Right atrium auricular region (tissue), 2 donors: Measurements from ENCODE around the gene UQCRHL. TPM values are rescaled to one million over a fixed set of nuclear protein-coding genes. Genes with fewer than 3 reads are reported as not detected.
A peak's percentile ranks its signal among the peaks of the same experiment; 100 is the strongest.

Experiments used
- DNase-seq: peaks from one replicate; pipeline ENCODE4 v3.0.0-alpha.2; 2019; ENCODE audit warnings: low spot score
- H3K27ac ChIP-seq, 2 donors: fragments of 200-600 bp; sonication (generic); 1 replicate in 1 of 2; 2 replicates in 1 of 2; pipeline ENCODE4 v1.5.1; 2016 to 2019
- H3K27me3 ChIP-seq, 2 donors: fragments of 200-600 bp; sonication (generic); one replicate each; pipeline versions ENCODE4 v1.5.1 to v1.6.0; 2017 to 2019
- H3K36me3 ChIP-seq: fragments of 200-600 bp; sonication (generic); one replicate; pipeline ENCODE4 v1.5.1; 2016
- H3K4me1 ChIP-seq, 2 donors: fragments of 200-600 bp; sonication (generic); one replicate each; pipeline versions ENCODE4 v1.5.1 to v1.6.0; 2017 to 2019
- H3K4me3 ChIP-seq, 2 donors: fragments of 200-600 bp; sonication (generic); 1 replicate in 1 of 2; 2 replicates in 1 of 2; pipeline ENCODE4 v1.5.1; 2017 to 2019; ENCODE audit warnings: mild to moderate bottlenecking in 1 of 2, moderate library complexity in 1 of 2
- H3K9me3 ChIP-seq, 2 donors: fragments of 200-600 bp; sonication (generic); one replicate each; pipeline ENCODE4 v1.5.1; 2019
- total RNA-seq, 2 donors: library from RNA; depleted of rRNA; stranded (reverse); fragments of >200 nt; gene quantifications; one replicate each; pipeline ENCODE4 v1.1.0, GENCODE V29; 2016
- TF ChIP-seq, protein P1 (sequence below), 2 donors: fragments of 200-600 bp; sonication (generic); IDR thresholded peaks; one replicate each; pipeline ENCODE4 v1.5.1; 2019; ENCODE audit warnings: antibody characterized with exemption in 2 of 2

The UQCRHL gene
- total RNA-seq, 2 donors from 2014 or later: 1.6 to 5.5 TPM

- Histone ChIP-seq H3K27me3 (no peaks in the 10 kb centered on the region), H3K4me1 (peaks cover 0 to 26% of the 10 kb centered on the region in 2 donors), H3K27ac (peak overlapping the region; percentile 47 to 59), H3K4me3 (no peak overlapping the region), H3K36me3 (no peaks in the 10 kb centered on the region), H3K9me3 (no peaks in the 10 kb centered on the region)
- DNase-seq: peak; percentile 59
- TF ChIP-seq, protein P1, sequence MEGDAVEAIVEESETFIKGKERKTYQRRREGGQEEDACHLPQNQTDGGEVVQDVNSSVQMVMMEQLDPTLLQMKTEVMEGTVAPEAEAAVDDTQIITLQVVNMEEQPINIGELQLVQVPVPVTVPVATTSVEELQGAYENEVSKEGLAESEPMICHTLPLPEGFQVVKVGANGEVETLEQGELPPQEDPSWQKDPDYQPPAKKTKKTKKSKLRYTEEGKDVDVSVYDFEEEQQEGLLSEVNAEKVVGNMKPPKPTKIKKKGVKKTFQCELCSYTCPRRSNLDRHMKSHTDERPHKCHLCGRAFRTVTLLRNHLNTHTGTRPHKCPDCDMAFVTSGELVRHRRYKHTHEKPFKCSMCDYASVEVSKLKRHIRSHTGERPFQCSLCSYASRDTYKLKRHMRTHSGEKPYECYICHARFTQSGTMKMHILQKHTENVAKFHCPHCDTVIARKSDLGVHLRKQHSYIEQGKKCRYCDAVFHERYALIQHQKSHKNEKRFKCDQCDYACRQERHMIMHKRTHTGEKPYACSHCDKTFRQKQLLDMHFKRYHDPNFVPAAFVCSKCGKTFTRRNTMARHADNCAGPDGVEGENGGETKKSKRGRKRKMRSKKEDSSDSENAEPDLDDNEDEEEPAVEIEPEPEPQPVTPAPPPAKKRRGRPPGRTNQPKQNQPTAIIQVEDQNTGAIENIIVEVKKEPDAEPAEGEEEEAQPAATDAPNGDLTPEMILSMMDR (IDR thresholded peaks at IDR 0.05): no peak
These were observed 7.3 kb downstream of the UQCRHL start for GRCh38 chr1:15799928-15800835.

- H3K27ac ChIP-seq: peak overlapping the region; percentile 47 to 59
- H3K4me1 ChIP-seq: peaks cover 0 to 26% of the 10 kb centered on the region in 2 donors
- H3K36me3 ChIP-seq: no peaks in the 10 kb centered on the region
- no peaks in the 10 kb centered on the region for H3K27me3 ChIP-seq
- no peak overlapping the region for H3K4me3 ChIP-seq
- no peaks in the 10 kb centered on the region for H3K9me3 ChIP-seq
- DNase-seq: peak; percentile 88
- TF ChIP-seq, protein P1 (IDR thresholded peaks at IDR 0.05): no peak
These were observed 8.2 kb downstream of the UQCRHL start for GRCh38 chr1:15799004-15799867.

GRCh38 chr1:15797614-15798390, 9.6 kb downstream of the UQCRHL start:
- TF ChIP-seq, protein P1 (IDR thresholded peaks at IDR 0.05): no peak
- H3K4me1 ChIP-seq: peaks cover 0 to 26% of the 10 kb centered on the region in 2 donors
- DNase-seq: no peak

DNA sequence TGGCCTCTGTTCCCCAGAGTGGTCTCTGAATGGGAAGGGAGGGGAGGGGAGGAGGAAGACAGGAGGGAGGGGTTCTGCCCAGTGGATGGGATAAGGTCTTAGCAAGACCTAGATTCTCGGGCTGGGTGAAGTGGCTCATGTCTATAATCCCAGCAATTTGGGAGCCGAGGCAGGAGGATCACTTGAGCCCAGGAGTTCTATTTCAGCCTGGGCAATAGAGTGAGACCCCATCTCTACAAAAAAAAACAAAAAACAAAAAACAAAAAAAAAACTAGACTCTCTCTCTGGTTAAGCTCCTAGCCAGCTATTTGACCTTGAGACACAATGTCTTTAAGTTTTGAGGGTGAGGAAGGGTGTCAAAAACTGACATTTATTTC, 11.4 kb downstream of the UQCRHL start:
- H3K4me3 ChIP-seq: no peak overlapping the region
- H3K27me3 ChIP-seq: no peaks in the 10 kb centered on the region
- peak overlapping the region in 1 of 2 donors; percentile 33 for H3K27ac ChIP-seq
- H3K36me3 ChIP-seq: no peaks in the 10 kb centered on the region
- H3K9me3 ChIP-seq: no peaks in the 10 kb centered on the region
- peaks cover 0 to 25% of the 10 kb centered on the region in 2 donors for H3K4me1 ChIP-seq
- no peak for DNase-seq
- TF ChIP-seq, protein P1 (IDR thresholded peaks at IDR 0.05): no peak

More at GRCh38 chr1:15797614-15798390, 9.6 kb downstream of the UQCRHL start:
- no peaks in the 10 kb centered on the region for H3K27me3 ChIP-seq
- no peaks in the 10 kb centered on the region for H3K36me3 ChIP-seq
- no peaks in the 10 kb centered on the region for H3K9me3 ChIP-seq
- H3K27ac ChIP-seq: no peak overlapping the region
- no peak overlapping the region for H3K4me3 ChIP-seq

- no peak for DNase-seq
- Histone ChIP-seq H3K4me3 (no peak overlapping the region), H3K4me1 (peaks cover 0 to 11% of the 10 kb centered on the region in 2 donors), H3K27ac (no peak overlapping the region), H3K9me3 (no peaks in the 10 kb centered on the region), H3K27me3 (no peaks in the 10 kb centered on the region), H3K36me3 (peaks cover 4% of the 10 kb centered on the region)
- TF ChIP-seq, protein P1 (IDR thresholded peaks at IDR 0.05): no peak
These were observed 18.7 kb downstream of the UQCRHL start for GRCh38 chr1:15788624-15789301.
